H1 (cell line): ENCODE results near the gene SLC46A3. TPM values are rescaled to one million over a fixed set of nuclear protein-coding genes. Genes with fewer than 3 reads are reported as not detected.

Source experiments
- EP300 ChIP-seq, 2 experiments: IDR thresholded peaks; 1 replicate in 1 of 2; 2 replicates in 1 of 2; pipeline ENCODE4 v1.6.1; 2011 to 2012; ENCODE audit warnings: low read depth in 2 of 2, low read length in 2 of 2, mild to moderate bottlenecking in 2 of 2, borderline replicate concordance in 1 of 2, inconsistent platforms in 1 of 2, moderate library complexity in 1 of 2
- JUND ChIP-seq: IDR thresholded peaks from 2 replicates; pipeline ENCODE4 v1.6.1; 2011; ENCODE audit warnings: mild to moderate bottlenecking, improper control_type of control experiment, low read length
- NANOG ChIP-seq: IDR thresholded peaks from 2 replicates; pipeline ENCODE4 v1.6.1; 2011; ENCODE audit warnings: low read length, low read depth, mild to moderate bottlenecking, inconsistent platforms; ENCODE audit not compliant: insufficient read depth, poor library complexity, severe bottlenecking
- PHF8 ChIP-seq: fragments of 200-600 bp; sonication (generic); conservative IDR thresholded peaks from 2 replicates; pipeline ENCODE4 v1.7.1; 2012; ENCODE audit warnings: low read depth, mild to moderate bottlenecking, inconsistent platforms, low read length, moderate library complexity
- SIN3A ChIP-seq, 2 experiments: IDR thresholded peaks in 1 of 2; conservative IDR thresholded peaks in 1 of 2; 2 replicates each; pipeline ENCODE4 v1.6.1; 2011 to 2012; ENCODE audit warnings: low read length in 2 of 2, improper control_type of control experiment in 1 of 2, low read depth in 1 of 2, mild to moderate bottlenecking in 1 of 2
- polyA plus RNA-seq, 7 experiments: library from polyadenylated mRNA; depleted of rRNA in 3 of 7; stranded (reverse) in 5 of 7; unstranded in 2 of 7; fragments of >200 nt in 5 of 7; fragments of 200-250 nt in 2 of 7; gene quantifications; 1 replicate in 5 of 7; 2 replicates in 1 of 7; 4 replicates in 1 of 7; pipeline versions ENCODE4 v1.2.1 to v1.2.3, GENCODE V29; 2011 to 2013; ENCODE audit warnings: missing spikeins in 2 of 7, mixed read lengths in 2 of 7
- total RNA-seq: library from RNA; stranded (reverse); fragmentation: NEBNext Ultra II Directional; extraction: Animal tissue kit (Norgen Biotek cat#: 25700); gene quantifications from 2 replicates; pipeline ENCODE4 v1.2.1, GENCODE V29; 2021
- TF ChIP-seq, protein P1 (sequence below), 3 experiments: IDR thresholded peaks; 1 replicate in 2 of 3; 2 replicates in 1 of 3; pipeline versions ENCODE4 v1.5.1 to v1.6.1; 2011; ENCODE audit warnings: low read length in 3 of 3, mild to moderate bottlenecking in 3 of 3, inconsistent platforms in 2 of 3, low read depth in 1 of 3, moderate library complexity in 1 of 3; ENCODE audit not compliant: insufficient read depth in 1 of 3; ENCODE audit errors: control extremely low read depth in 1 of 3

Gene SLC46A3
- total and polyA plus RNA-seq, 2 of the 8 experiments (the other 6 are each of a cell fraction or from before 2014, with no cell fraction given), result 0.39 to 0.67 TPM

DNA sequence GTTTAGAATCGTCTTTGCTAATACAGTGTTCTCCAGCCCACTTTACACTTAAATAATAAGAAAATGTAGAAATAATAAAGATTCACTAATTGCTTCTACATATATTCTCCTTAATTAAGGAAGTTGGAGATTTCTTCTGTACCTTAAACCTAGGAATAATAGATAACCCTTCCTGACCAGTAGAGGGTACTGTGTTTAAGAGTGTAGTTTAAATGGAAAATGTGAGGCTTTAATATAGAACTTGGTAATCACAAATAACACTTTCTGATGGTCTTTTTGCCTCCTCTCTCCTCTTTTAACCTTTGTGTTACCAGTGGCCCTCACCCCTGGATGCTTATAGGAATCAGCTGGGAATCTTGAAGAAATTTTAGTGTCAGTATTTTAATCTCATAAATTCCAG, 39.1 kb downstream of the SLC46A3 start (continued):
- no peak for TF ChIP-seq EP300 (IDR thresholded peaks at IDR 0.05; ENCODE audit: borderline replicate concordance in 1 of 2, low read depth in 2 of 2, low read length in 2 of 2)
- TF ChIP-seq, protein P1, sequence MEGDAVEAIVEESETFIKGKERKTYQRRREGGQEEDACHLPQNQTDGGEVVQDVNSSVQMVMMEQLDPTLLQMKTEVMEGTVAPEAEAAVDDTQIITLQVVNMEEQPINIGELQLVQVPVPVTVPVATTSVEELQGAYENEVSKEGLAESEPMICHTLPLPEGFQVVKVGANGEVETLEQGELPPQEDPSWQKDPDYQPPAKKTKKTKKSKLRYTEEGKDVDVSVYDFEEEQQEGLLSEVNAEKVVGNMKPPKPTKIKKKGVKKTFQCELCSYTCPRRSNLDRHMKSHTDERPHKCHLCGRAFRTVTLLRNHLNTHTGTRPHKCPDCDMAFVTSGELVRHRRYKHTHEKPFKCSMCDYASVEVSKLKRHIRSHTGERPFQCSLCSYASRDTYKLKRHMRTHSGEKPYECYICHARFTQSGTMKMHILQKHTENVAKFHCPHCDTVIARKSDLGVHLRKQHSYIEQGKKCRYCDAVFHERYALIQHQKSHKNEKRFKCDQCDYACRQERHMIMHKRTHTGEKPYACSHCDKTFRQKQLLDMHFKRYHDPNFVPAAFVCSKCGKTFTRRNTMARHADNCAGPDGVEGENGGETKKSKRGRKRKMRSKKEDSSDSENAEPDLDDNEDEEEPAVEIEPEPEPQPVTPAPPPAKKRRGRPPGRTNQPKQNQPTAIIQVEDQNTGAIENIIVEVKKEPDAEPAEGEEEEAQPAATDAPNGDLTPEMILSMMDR (IDR thresholded peaks at IDR 0.05; ENCODE audit: control extremely low read depth in 1 of 3, insufficient read depth in 1 of 3, low read depth in 1 of 3, low read length in 3 of 3), result peak in 1 of 3 experiments; percentile 41; a peak in 2 of 4 replicates
- TF ChIP-seq NANOG, result no peak
- no peak for TF ChIP-seq PHF8
- no peak for TF ChIP-seq SIN3A (conservative IDR thresholded peaks at IDR 0.05 in 1 of 2, IDR thresholded peaks at IDR 0.05 in 1 of 2; ENCODE audit: low read depth in 1 of 2, low read length in 2 of 2)
- TF ChIP-seq JUND, result no peak
